Stomach (tissue), 4 donors: ENCODE results near the gene FAM229B.

Source experiments
- EP300 ChIP-seq: sonication (generic); formaldehyde crosslinking; IDR thresholded peaks from one replicate; pipeline ENCODE4 v1.6.1; 2017; ENCODE audit warnings: antibody characterized with exemption
- POLR2A ChIP-seq, 4 donors: fragments of 450-650 bp; IDR thresholded peaks; one replicate each; pipeline ENCODE4 v1.6.1; 2016; ENCODE audit warnings: antibody characterized with exemption in 4 of 4, control low read depth in 2 of 4, mild to moderate bottlenecking in 1 of 4, moderate library complexity in 1 of 4
- POLR2AphosphoS5 ChIP-seq, 3 donors: sonication (generic); formaldehyde crosslinking; IDR thresholded peaks; one replicate each; pipeline ENCODE4 v1.6.1; 2016; ENCODE audit warnings: antibody characterized with exemption in 3 of 3
- TF ChIP-seq, protein P1 (sequence below), 7 experiments: fragments of 450-650 bp in 4 of 7; fragments of 200-600 bp in 3 of 7; sonication (generic) in 3 of 7; IDR thresholded peaks; one replicate each; pipeline ENCODE4 v1.5.1; 2016 to 2019; ENCODE audit warnings: antibody characterized with exemption in 7 of 7, control low read depth in 2 of 7, mild to moderate bottlenecking in 1 of 7

DNA sequence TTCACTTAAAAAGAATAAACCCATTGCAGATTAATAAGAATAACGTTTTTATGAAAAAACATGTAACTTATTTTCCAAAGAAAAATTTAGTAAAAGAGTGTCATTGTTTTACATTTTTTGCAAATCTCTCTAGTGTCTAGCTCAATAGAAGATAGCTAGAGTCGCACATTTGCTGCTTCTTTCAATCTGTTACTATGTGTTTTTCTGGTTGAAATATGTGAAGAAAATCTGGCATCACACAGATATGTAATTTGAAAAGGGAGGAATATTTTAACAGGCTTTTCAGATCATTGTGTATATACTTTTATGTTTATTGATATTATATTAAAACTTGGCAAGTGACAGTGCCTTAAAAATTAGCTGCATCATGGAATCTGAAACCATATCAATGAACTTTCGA, 24.4 kb upstream of the FAM229B start:
- TF ChIP-seq, protein P1, sequence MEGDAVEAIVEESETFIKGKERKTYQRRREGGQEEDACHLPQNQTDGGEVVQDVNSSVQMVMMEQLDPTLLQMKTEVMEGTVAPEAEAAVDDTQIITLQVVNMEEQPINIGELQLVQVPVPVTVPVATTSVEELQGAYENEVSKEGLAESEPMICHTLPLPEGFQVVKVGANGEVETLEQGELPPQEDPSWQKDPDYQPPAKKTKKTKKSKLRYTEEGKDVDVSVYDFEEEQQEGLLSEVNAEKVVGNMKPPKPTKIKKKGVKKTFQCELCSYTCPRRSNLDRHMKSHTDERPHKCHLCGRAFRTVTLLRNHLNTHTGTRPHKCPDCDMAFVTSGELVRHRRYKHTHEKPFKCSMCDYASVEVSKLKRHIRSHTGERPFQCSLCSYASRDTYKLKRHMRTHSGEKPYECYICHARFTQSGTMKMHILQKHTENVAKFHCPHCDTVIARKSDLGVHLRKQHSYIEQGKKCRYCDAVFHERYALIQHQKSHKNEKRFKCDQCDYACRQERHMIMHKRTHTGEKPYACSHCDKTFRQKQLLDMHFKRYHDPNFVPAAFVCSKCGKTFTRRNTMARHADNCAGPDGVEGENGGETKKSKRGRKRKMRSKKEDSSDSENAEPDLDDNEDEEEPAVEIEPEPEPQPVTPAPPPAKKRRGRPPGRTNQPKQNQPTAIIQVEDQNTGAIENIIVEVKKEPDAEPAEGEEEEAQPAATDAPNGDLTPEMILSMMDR (IDR thresholded peaks at IDR 0.05): no peak
- TF ChIP-seq POLR2A (IDR thresholded peaks at IDR 0.05) (no peak), POLR2AphosphoS5 (IDR thresholded peaks at IDR 0.05) (no peak), EP300 (no peak)
